WERI-Rb-1 (cell line): ENCODE data around the gene KAZN.
A peak's percentile ranks its signal among the peaks of the same experiment; 100 is the strongest.

Source experiments
- DNase-seq: peaks from one replicate; pipeline ENCODE4 v3.0.0-alpha.2; 2020
- H3K27ac ChIP-seq: fragments of 250-450 bp; sonication (Bioruptor Pico); 2 replicates; pipeline ENCODE4 v1.5.1; 2020; ENCODE audit warnings: mild to moderate bottlenecking, moderate library complexity
- H3K27me3 ChIP-seq: fragments of 250-450 bp; sonication (Bioruptor Pico); 2 replicates; pipeline ENCODE4 v1.5.1; 2021; ENCODE audit warnings: mild to moderate bottlenecking, low read depth, moderate library complexity; ENCODE audit not compliant: insufficient read depth, severe bottlenecking
- H3K36me3 ChIP-seq: fragments of 250-450 bp; sonication (Bioruptor Pico); 2 replicates; pipeline ENCODE4 v1.5.1; 2020; ENCODE audit warnings: mild to moderate bottlenecking, moderate library complexity
- H3K4me3 ChIP-seq: 2 replicates; pipeline ENCODE4 v1.5.1; 2011; ENCODE audit warnings: low read depth, mild to moderate bottlenecking, control low read depth, low read length
- H3K9me3 ChIP-seq: fragments of 250-450 bp; sonication (Bioruptor Pico); 2 replicates; pipeline ENCODE4 v1.5.1; 2021; ENCODE audit warnings: mild to moderate bottlenecking, moderate library complexity; ENCODE audit not compliant: severe bottlenecking
- TF ChIP-seq, protein P1 (sequence below): IDR thresholded peaks from 2 replicates; pipeline ENCODE4 v1.5.1; 2011; ENCODE audit warnings: low read depth, mild to moderate bottlenecking, control low read depth, inconsistent platforms, low read length

KAZN gene

DNA sequence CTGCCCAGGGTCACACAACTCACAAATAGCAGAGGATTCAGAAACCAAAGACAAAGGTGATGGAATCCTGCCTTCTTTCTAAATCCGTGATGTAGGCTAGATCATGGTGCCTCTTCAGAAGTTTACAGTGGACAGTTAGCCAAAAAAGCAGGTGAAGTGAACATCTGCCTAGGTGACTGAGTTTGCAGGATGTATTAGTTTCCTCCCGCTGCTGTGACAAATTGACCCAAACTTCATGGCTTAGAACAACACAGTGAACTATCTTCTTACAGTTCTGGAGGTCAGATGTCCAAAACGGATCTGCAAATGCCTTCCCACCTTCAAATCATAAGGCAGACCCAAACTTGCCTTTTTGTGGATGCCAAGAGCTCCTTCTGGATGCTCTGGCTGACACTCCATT, 551.9 kb downstream of the KAZN start:
- Histone ChIP-seq H3K27me3 (no peaks in the 10 kb centered on the region), H3K4me3 (no peak overlapping the region), H3K36me3 (peaks cover 5% of the 10 kb centered on the region), H3K9me3 (peaks cover 3% of the 10 kb centered on the region), H3K27ac (no peak overlapping the region; the same call in 1 of the 2 replicates)
- no peak for DNase-seq
- TF ChIP-seq, protein P1, sequence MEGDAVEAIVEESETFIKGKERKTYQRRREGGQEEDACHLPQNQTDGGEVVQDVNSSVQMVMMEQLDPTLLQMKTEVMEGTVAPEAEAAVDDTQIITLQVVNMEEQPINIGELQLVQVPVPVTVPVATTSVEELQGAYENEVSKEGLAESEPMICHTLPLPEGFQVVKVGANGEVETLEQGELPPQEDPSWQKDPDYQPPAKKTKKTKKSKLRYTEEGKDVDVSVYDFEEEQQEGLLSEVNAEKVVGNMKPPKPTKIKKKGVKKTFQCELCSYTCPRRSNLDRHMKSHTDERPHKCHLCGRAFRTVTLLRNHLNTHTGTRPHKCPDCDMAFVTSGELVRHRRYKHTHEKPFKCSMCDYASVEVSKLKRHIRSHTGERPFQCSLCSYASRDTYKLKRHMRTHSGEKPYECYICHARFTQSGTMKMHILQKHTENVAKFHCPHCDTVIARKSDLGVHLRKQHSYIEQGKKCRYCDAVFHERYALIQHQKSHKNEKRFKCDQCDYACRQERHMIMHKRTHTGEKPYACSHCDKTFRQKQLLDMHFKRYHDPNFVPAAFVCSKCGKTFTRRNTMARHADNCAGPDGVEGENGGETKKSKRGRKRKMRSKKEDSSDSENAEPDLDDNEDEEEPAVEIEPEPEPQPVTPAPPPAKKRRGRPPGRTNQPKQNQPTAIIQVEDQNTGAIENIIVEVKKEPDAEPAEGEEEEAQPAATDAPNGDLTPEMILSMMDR, result no peak

- H3K9me3 ChIP-seq, result peaks cover 3% of the 10 kb centered on the region
- no peak overlapping the region for H3K4me3 ChIP-seq
- peak overlapping the region; percentile 92 for H3K27ac ChIP-seq
- TF ChIP-seq, protein P1, result no peak
- DNase-seq, result peak; percentile 70
- no peaks in the 10 kb centered on the region for H3K27me3 ChIP-seq
- peaks cover 11% of the 10 kb centered on the region for H3K36me3 ChIP-seq
Measured at GRCh38 chr1:15151377-15151806, 552.9 kb downstream of the KAZN start.

- Histone ChIP-seq H3K4me3 (peak overlapping the region; percentile 75), H3K36me3 (peaks cover 12% of the 10 kb centered on the region), H3K27me3 (no peaks in the 10 kb centered on the region), H3K27ac (peak overlapping the region; percentile 92), H3K9me3 (peaks cover 3% of the 10 kb centered on the region)
- DNase-seq, result no peak
- TF ChIP-seq, protein P1, result no peak
Measured at GRCh38 chr1:15151871-15152270, 553.4 kb downstream of the KAZN start.

- Histone ChIP-seq H3K27me3 (no peaks in the 10 kb centered on the region), H3K4me3 (peak overlapping the region; percentile 75), H3K27ac (peak overlapping the region; percentile 92)
Measured at GRCh38 chr1:15152318-15153183, 554.1 kb downstream of the KAZN start.

GRCh38 chr1:15153184-15153841, 554.8 kb downstream of the KAZN start, which contains the start of gene TMEM51:
TMEM51 (plus strand) TSS chr1:15153747; CDS start chr1:15215088, 61,341 bp downstream.
- TF ChIP-seq, protein P1, result 0 out of 2 replicates have a peak, but pooled peaks have one; percentile 8
- H3K36me3 ChIP-seq, result peaks cover 12% of the 10 kb centered on the region
- peak within 1 kb of the TSS; percentile 75 for H3K4me3 ChIP-seq
- peaks cover 3% of the 10 kb centered on the region for H3K9me3 ChIP-seq
- no peaks in the 10 kb centered on the region for H3K27me3 ChIP-seq
- peak within 1 kb of the TSS; percentile 92 for H3K27ac ChIP-seq
- peak; percentile 85 for DNase-seq

More at GRCh38 chr1:15152318-15153183, 554.1 kb downstream of the KAZN start:
- Histone ChIP-seq H3K9me3 (peaks cover 3% of the 10 kb centered on the region), H3K36me3 (peaks cover 12% of the 10 kb centered on the region)
- peak; percentile 90 for DNase-seq
- TF ChIP-seq, protein P1, result peak; percentile 76
